Pancreas (tissue), 10 donors: ENCODE data around the gene TMEM37. TPM values are rescaled to one million over a fixed set of nuclear protein-coding genes. Genes with fewer than 3 reads are reported as not detected.

Experiments used
- ATAC-seq, 4 donors: fragments of 200-7000 bp; cut with Tn5 transposase; one replicate each; pipeline versions ENCODE4 v1.8.0 to v1.9.1; 2020; ENCODE audit warnings: mild to moderate bottlenecking in 4 of 4, moderate library complexity in 4 of 4
- DNase-seq, 6 donors: peaks; one replicate each; pipeline ENCODE4 v3.0.0-alpha.2; 2020
- FAIRE-seq: peaks from 2 replicates; lab custom pipeline; 2012; peaks lifted over from hg19 to GRCh38; lab: Jason Lieb, UNC
- H3K27ac ChIP-seq, 4 donors: fragments of 200-600 bp; sonication (generic); 1 replicate in 3 of 4; 2 replicates in 1 of 4; pipeline versions ENCODE4 v1.5.0 to v1.8.0; 2020
- H3K27me3 ChIP-seq, 4 donors: fragments of 200-600 bp; one replicate each; pipeline ENCODE4 v1.8.0; 2021
- H3K36me3 ChIP-seq, 3 donors: fragments of 200-600 bp; sonication (generic) in 1 of 3; one replicate each; pipeline versions ENCODE4 v1.5.0 to v1.8.0; 2020 to 2021
- H3K4me1 ChIP-seq, 3 donors: fragments of 200-600 bp; one replicate each; pipeline ENCODE4 v1.8.0; 2021
- H3K4me3 ChIP-seq, 4 donors: fragments of 200-600 bp; sonication (generic) in 2 of 4; one replicate each; pipeline versions ENCODE4 v1.5.0 to v1.8.0; 2020 to 2021
- H3K9me3 ChIP-seq, 4 donors: fragments of 200-600 bp; one replicate each; pipeline ENCODE4 v1.8.0; 2021
- WGBS, 2 donors: extraction: QIAGEN DNeasy Blood & Tissue Kit; methylation state at CpG; one replicate each; pipeline ENCODE4 v1.1.7; 2013; 5-methylcytosine and 5-hydroxymethylcytosine counted together
- intact Hi-C, 3 donors: fragments of 100-400 bp; cut with DNase I; formaldehyde crosslinking; loops; one replicate each; pipeline versions ENCODE4 v1.11.1 to v1.14.2; 2022
- polyA plus RNA-seq, 2 donors: library from polyadenylated mRNA; stranded (reverse); fragments of 200-250 nt; gene quantifications; one replicate each; pipeline ENCODE4 v1.2.3, GENCODE V29; 2013
- total RNA-seq, 6 donors: library from RNA; stranded (reverse); fragmentation: NEBNext Ultra II Directional in 4 of 6; extraction: Animal tissue kit (Norgen Biotek cat#: 25700) in 4 of 6; gene quantifications; one replicate each; pipeline versions ENCODE4 v1.2.1 to v1.2.4, GENCODE V29; 2021 to 2023
- TF ChIP-seq, protein P1 (sequence below), 4 donors: fragments of 200-600 bp; sonication (generic) in 3 of 4; IDR thresholded peaks; one replicate each; pipeline versions ENCODE4 v1.5.0 to v1.8.0; 2021; ENCODE audit warnings: antibody characterized with exemption in 4 of 4
- donor health status: healthy with polysubstance abuse.
- donor health status: DM: no; HTN: no; CAD: no; lungs with moderate emphysema.
- donor health status: DM: no; HTN: no; CAD: no.
- donor health status: control.
- donor health status: control.
- donor health status: Bipolar disorder and iron deficiency.
- donor health status: DM: yes; HTN: yes; CAD: no.
- donor health status: DM: no; HTN: no; CAD: no.
- donor health status: DM: no; HTN: no; CAD: no.
- donor health status: DM: yes; HTN: yes; CAD: no.

TMEM37 gene
- total and polyA plus RNA-seq, 8 donors = 5.2 to 25.3 (median 10.3) TPM

DNA sequence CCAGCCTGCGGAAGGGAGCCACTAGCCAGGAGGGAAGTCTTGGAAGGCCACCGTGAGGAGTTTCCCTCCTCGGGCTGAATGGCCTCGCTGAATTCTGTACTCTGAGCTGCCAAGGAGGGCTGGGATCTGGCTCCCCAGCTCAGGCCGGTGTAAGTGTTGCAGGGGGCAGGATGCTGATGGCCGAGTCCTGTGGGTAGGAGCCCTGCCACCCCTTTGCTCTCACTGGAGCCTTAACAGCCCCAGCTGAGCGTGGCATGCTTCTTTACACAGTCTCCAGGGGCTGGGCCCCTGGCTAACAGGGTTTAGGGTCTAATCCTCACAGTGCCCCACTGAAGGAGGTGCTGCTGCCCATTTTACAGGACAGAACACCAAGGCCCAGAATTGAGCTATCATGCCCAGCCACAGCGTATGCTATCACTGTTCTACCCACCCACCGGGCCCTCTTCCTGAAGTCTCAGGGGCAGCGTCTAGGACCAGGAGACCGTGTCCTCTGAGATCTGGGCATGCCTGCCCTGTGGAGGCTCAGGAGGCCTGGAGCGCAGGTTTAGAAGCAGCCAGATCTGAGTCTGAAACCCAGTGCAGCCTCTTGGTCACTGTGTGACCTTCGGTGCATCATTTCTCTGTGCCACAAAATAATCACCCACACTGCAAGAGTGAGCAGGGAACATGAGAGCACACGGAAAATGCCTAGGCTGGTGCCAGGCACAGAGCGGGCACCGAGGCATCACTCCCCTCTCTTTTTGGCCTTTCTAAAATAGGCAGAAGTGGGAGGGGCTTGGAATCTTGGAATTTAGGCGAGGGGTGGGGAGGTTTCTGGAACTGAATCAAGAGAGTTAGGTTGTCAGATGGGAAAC is 42.9 kb downstream of the TMEM37 start:
- H3K4me3 ChIP-seq = no peak overlapping the region
- H3K27ac ChIP-seq = no peak overlapping the region
- WGBS, 2 donors = 88 to 90% methylated on average over 17 of the region's 17 CpGs
- TF ChIP-seq, protein P1, sequence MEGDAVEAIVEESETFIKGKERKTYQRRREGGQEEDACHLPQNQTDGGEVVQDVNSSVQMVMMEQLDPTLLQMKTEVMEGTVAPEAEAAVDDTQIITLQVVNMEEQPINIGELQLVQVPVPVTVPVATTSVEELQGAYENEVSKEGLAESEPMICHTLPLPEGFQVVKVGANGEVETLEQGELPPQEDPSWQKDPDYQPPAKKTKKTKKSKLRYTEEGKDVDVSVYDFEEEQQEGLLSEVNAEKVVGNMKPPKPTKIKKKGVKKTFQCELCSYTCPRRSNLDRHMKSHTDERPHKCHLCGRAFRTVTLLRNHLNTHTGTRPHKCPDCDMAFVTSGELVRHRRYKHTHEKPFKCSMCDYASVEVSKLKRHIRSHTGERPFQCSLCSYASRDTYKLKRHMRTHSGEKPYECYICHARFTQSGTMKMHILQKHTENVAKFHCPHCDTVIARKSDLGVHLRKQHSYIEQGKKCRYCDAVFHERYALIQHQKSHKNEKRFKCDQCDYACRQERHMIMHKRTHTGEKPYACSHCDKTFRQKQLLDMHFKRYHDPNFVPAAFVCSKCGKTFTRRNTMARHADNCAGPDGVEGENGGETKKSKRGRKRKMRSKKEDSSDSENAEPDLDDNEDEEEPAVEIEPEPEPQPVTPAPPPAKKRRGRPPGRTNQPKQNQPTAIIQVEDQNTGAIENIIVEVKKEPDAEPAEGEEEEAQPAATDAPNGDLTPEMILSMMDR (IDR thresholded peaks at IDR 0.05) = no peak
- no peak for FAIRE-seq
- H3K4me1 ChIP-seq = peaks cover 0 to 3% (median 0%) of the 10 kb centered on the region in 3 donors
- no peaks in the 10 kb centered on the region for H3K36me3 ChIP-seq
- no peaks in the 10 kb centered on the region for H3K27me3 ChIP-seq
- DNase-seq = peak in 1 of 6 donors; percentile 46
- intact Hi-C loops = loop anchor here in 2 of 3 donors (5.0 to 10.0 kb wide), 2 partner anchors 67 to 460 kb away; no protein-coding TSS in a partner anchor
- H3K9me3 ChIP-seq = no peaks in the 10 kb centered on the region
- no peak for ATAC-seq

DNA sequence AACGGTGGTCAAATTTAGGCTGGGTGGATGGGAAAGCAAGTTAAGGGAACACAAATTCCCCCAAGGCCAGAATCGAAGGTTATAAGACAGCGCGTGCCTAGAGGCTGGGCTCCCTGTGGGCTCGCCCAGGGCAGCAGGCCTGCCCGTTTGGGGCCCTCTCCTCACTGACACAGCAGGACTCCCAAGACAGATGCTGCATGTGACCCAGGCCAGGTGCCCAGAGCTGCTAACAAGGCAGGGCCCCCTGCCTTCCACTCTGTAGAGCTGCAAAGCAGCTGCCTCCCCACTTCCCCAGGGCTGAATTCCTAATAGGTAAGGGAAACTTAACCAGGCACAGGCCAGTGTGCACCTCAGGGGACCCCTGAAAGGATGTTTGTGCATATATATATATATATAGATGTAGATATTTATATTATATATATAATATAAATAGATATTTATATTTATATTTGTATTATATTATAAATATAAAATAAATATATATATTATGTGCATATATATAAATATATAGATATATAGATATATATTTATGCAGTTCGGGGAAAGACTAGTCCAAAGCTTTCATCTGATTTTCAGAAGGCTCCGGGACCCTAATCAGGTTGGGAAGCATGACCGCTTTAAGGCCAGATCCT is 43.7 kb downstream of the TMEM37 start:
- DNase-seq (peak in 1 of 6 donors; percentile 52), ATAC-seq (no peak), FAIRE-seq (no peak)
- Histone ChIP-seq H3K4me1 (peaks cover under 1 to 5% (median 3%) of the 10 kb centered on the region in 3 donors), H3K27me3 (no peaks in the 10 kb centered on the region), H3K27ac (no peak overlapping the region), H3K9me3 (no peaks in the 10 kb centered on the region), H3K4me3 (no peak overlapping the region), H3K36me3 (no peaks in the 10 kb centered on the region)
- WGBS, 2 donors = 78 to 81% methylated on average over 9 of the region's 9 CpGs
- TF ChIP-seq, protein P1 (IDR thresholded peaks at IDR 0.05) = no peak
- intact Hi-C loops = loop anchor here in 1 of 3 donors (10.0 kb wide), 1 partner anchor 461 kb away; no protein-coding TSS in a partner anchor

DNA sequence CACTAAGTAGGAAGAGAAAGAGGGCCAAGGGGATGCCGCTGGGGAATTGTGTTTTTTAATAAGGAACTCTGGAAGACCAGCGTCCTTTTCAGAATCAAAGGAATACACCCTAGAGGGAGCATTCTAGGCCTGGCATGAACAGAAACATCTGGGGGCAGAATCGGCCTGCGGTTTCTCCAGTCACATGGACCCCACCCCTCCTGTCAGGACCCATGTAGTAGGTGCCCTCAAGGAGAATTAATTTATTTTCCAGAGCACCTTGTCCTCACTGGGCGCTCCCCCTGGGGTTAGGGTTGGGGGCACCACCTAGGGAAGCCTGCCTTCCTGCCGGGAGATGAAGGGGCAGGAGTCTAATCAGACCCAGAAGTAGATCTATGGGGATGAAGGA is 44.2 kb downstream of the TMEM37 start:
- DNase-seq (no peak), FAIRE-seq (no peak), ATAC-seq (peak in 1 of 4 donors; percentile 5)
- 72% methylated on average over 6 of the region's 6 CpGs for WGBS, 2 donors
- Histone ChIP-seq H3K27ac (no peak overlapping the region), H3K9me3 (no peaks in the 10 kb centered on the region), H3K27me3 (no peaks in the 10 kb centered on the region), H3K36me3 (no peaks in the 10 kb centered on the region), H3K4me3 (no peak overlapping the region), H3K4me1 (peaks cover 5 to 11% (median 8%) of the 10 kb centered on the region in 3 donors)
- intact Hi-C loops = loop anchor here in 1 of 3 donors (2.0 to 10.0 kb wide), 2 partner anchors 69 to 461 kb away; no protein-coding TSS in a partner anchor
- TF ChIP-seq, protein P1 (IDR thresholded peaks at IDR 0.05) = no peak

- Histone ChIP-seq H3K4me3 (peak overlapping the region in 2 of 4 donors; percentile 31 to 43), H3K9me3 (no peaks in the 10 kb centered on the region), H3K27me3 (no peaks in the 10 kb centered on the region), H3K36me3 (no peaks in the 10 kb centered on the region), H3K4me1 (peaks cover 12 to 15% (median 13%) of the 10 kb centered on the region in 3 donors), H3K27ac (peak overlapping the region in 2 of 4 donors; percentile 62 to 93)
- intact Hi-C loops = loop anchor here in 1 of 3 donors (2.0 to 10.0 kb wide), 2 partner anchors 70 to 462 kb away; no protein-coding TSS in a partner anchor
- FAIRE-seq (no peak), DNase-seq (peak in 5 of 6 donors; percentile 61 to 80 (median 73)), ATAC-seq (peak; percentile 64 to 88 (median 82))
- 19 to 20% methylated on average over 20 of the region's 20 CpGs for WGBS, 2 donors
- TF ChIP-seq, protein P1 (IDR thresholded peaks at IDR 0.05) = peak; percentile 93 to 98 (median 95)
These were observed 44.9 kb downstream of the TMEM37 start for GRCh38 chr2:119476301-119477112.
